SK-N-SH (cell line): ENCODE data around the gene GAS7. TPM values are rescaled to one million over a fixed set of nuclear protein-coding genes. Genes with fewer than 3 reads are reported as not detected.

Experiments
- CTCF ChIA-PET: fragments of 300-600, 350-600 bp; formaldehyde crosslinking; extraction: SDS; loops from one replicate; lab custom pipeline; 2021; lab: Yijun Ruan, JAX
- POLR2A ChIA-PET: fragments of 350-600 bp; sonication (Branson Sonifier 250); formaldehyde crosslinking; extraction: SDS; loops from one replicate; lab custom pipeline; 2020; ENCODE audit warnings: antibody characterized with exemption, inconsistent platforms; lab: Yijun Ruan, JAX
- DNase-seq: peaks from one replicate; pipeline ENCODE4 v3.0.0; 2012
- H2AFZ ChIP-seq: fragments of 200-600 bp; sonication (generic); 2 replicates; pipeline ENCODE4 v1.8.1; 2016; ENCODE audit warnings: antibody characterized with exemption, mild to moderate bottlenecking, low read depth
- H3F3A ChIP-seq: fragments of 200-600 bp; sonication (generic); replicated peaks from 2 replicates; pipeline ENCODE3; 2016; ENCODE audit warnings: antibody characterized with exemption, mild to moderate bottlenecking; ENCODE audit not compliant: insufficient read depth
- H3K27ac ChIP-seq, 2 experiments: fragments of 200-500 bp in 1 of 2; fragments of 200-600 bp in 1 of 2; sonication (Bioruptor generic) in 1 of 2; sonication (generic), shearing (Covaris generic) in 1 of 2; 2 replicates each; pipeline versions ENCODE4 v1.5.1 to v1.6.1; 2014 to 2016; ENCODE audit warnings: low read depth in 2 of 2, inconsistent platforms in 1 of 2, low read length in 1 of 2, mild to moderate bottlenecking in 1 of 2, mixed read lengths in 1 of 2
- H3K27me3 ChIP-seq: fragments of 200-600 bp; sonication (generic), shearing (Covaris generic); 2 replicates; pipeline ENCODE4 v1.6.1; 2016; ENCODE audit warnings: mixed run types; ENCODE audit not compliant: insufficient read depth
- H3K36me3 ChIP-seq, 2 experiments: fragments of 200-500 bp in 1 of 2; fragments of 200-600 bp in 1 of 2; sonication (Bioruptor generic) in 1 of 2; sonication (generic) in 1 of 2; replicated peaks in 1 of 2; 2 replicates each; pipeline versions ENCODE3 to v1.5.1; 2014 to 2016; ENCODE audit warnings: low read length in 1 of 2, mild to moderate bottlenecking in 1 of 2; ENCODE audit not compliant: insufficient read depth in 2 of 2, control insufficient read depth in 1 of 2
- H3K4me1 ChIP-seq, 2 experiments: fragments of 200-500 bp in 1 of 2; fragments of 200-600 bp in 1 of 2; sonication (Bioruptor generic) in 1 of 2; sonication (generic), shearing (Covaris generic) in 1 of 2; 2 replicates each; pipeline versions ENCODE4 v1.5.1 to v1.6.1; 2014 to 2016; ENCODE audit warnings: low read depth in 1 of 2, low read length in 1 of 2, mixed run types in 1 of 2; ENCODE audit not compliant: insufficient read depth in 2 of 2, control insufficient read depth in 1 of 2
- H3K4me2 ChIP-seq: fragments of 200-600 bp; sonication (generic), shearing (Covaris generic); 2 replicates; pipeline ENCODE4 v1.6.1; 2017; ENCODE audit warnings: mixed run types
- H3K4me3 ChIP-seq, 2 experiments: fragments of 200-500 bp in 1 of 2; fragments of 200-600 bp in 1 of 2; sonication (Bioruptor generic) in 1 of 2; sonication (generic), shearing (Covaris generic) in 1 of 2; 2 replicates each; pipeline versions ENCODE4 v1.5.1 to v1.8.1; 2014 to 2016; ENCODE audit warnings: low read depth in 2 of 2, inconsistent platforms in 1 of 2, low read length in 1 of 2, mild to moderate bottlenecking in 1 of 2, mixed read lengths in 1 of 2, moderate library complexity in 1 of 2
- H3K79me2 ChIP-seq: fragments of 200-600 bp; sonication (generic); 2 replicates; pipeline ENCODE4 v1.8.1; 2017; ENCODE audit warnings: mild to moderate bottlenecking; ENCODE audit not compliant: insufficient read depth
- H3K9ac ChIP-seq: fragments of 200-600 bp; sonication (generic); 2 replicates; pipeline ENCODE4 v1.6.1; 2017; ENCODE audit warnings: mixed run types
- H3K9me2 ChIP-seq: fragments of 200-600 bp; sonication (generic); 2 replicates; pipeline ENCODE4 v1.6.1; 2017; ENCODE audit warnings: mixed run types
- H3K9me3 ChIP-seq: fragments of 200-600 bp; sonication (generic); 2 replicates; pipeline ENCODE4 v1.6.1; 2017; ENCODE audit warnings: mixed run types, mild to moderate bottlenecking, moderate library complexity
- H4K20me1 ChIP-seq: fragments of 200-600 bp; sonication (generic); 2 replicates; pipeline ENCODE4 v1.6.1; 2017; ENCODE audit warnings: mild to moderate bottlenecking, mixed run types; ENCODE audit not compliant: insufficient read depth
- CHD2 ChIP-seq: fragments of 150-350 bp; IDR thresholded peaks from 2 replicates; pipeline ENCODE4 v1.6.1; 2018; ENCODE audit warnings: low read length; ENCODE audit not compliant: partially characterized antibody
- ELF1 ChIP-seq: IDR thresholded peaks from 2 replicates; pipeline ENCODE4 v1.4.0; 2012
- FOSL2 ChIP-seq: IDR thresholded peaks from 2 replicates; pipeline ENCODE4 v1.4.0; 2012; ENCODE audit warnings: low read depth, mild to moderate bottlenecking, moderate library complexity, borderline replicate concordance
- GABPA ChIP-seq: IDR thresholded peaks from 2 replicates; pipeline ENCODE4 v1.4.0; 2012; ENCODE audit warnings: low read depth, mild to moderate bottlenecking
- GATA2 ChIP-seq: sonication (generic); formaldehyde crosslinking; IDR thresholded peaks from 2 replicates; pipeline ENCODE4 v1.5.0; 2020; ENCODE audit warnings: mild to moderate bottlenecking, missing genetic modification reagents
- MXI1 ChIP-seq: IDR thresholded peaks from 2 replicates; pipeline ENCODE4 v1.6.1; 2012; ENCODE audit warnings: mild to moderate bottlenecking, low read depth, low read length, improper control_type of control experiment
- NRF1 ChIP-seq: IDR thresholded peaks from 2 replicates; pipeline ENCODE4 v1.6.1; 2012; ENCODE audit warnings: low read depth, mild to moderate bottlenecking, low read length
- POLR2AphosphoS5 ChIP-seq: IDR thresholded peaks from 2 replicates; pipeline ENCODE4 v1.6.1; 2012; ENCODE audit warnings: low read depth, low read length
- REST ChIP-seq: IDR thresholded peaks from 2 replicates; pipeline ENCODE4 v1.6.1; 2012; ENCODE audit warnings: mild to moderate bottlenecking, low read depth, low read length, moderate library complexity
- SIN3A ChIP-seq: IDR thresholded peaks from 2 replicates; pipeline ENCODE4 v1.6.1; 2012; ENCODE audit warnings: low read depth, mild to moderate bottlenecking, low read length, moderate library complexity, borderline replicate concordance
- SMC3 ChIP-seq: IDR thresholded peaks from 2 replicates; pipeline ENCODE4 v1.6.1; 2012; ENCODE audit warnings: low read depth, low read length, improper control_type of control experiment
- USF1 ChIP-seq: IDR thresholded peaks from 2 replicates; pipeline ENCODE4 v1.4.0; 2012; ENCODE audit warnings: low read depth, borderline replicate concordance
- YY1 ChIP-seq: IDR thresholded peaks from 2 replicates; pipeline ENCODE4 v1.4.0; 2012; ENCODE audit warnings: low read depth, mild to moderate bottlenecking
- ZBTB33 ChIP-seq: IDR thresholded peaks from 2 replicates; pipeline ENCODE4 v1.4.0; 2012; ENCODE audit warnings: low read depth, borderline replicate concordance
- WGBS: methylation state at CpG from one replicate; pipeline ENCODE4 v1.1.6; 2017; ENCODE audit warnings: low lambda C conversion rate; 5-methylcytosine and 5-hydroxymethylcytosine counted together
- polyA plus RNA-seq, 3 experiments: library from polyadenylated mRNA; depleted of rRNA; stranded (reverse); fragments of >200 nt; gene quantifications; 2 replicates each; pipeline ENCODE4 v1.2.3, GENCODE V29; 2012
- TF ChIP-seq, protein P1 (sequence below): fragments of 200-600 bp; sonication (generic); IDR thresholded peaks from 2 replicates; pipeline ENCODE4 v1.6.1; 2017; ENCODE audit warnings: antibody characterized with exemption, mild to moderate bottlenecking, moderate library complexity
- TF ChIP-seq, protein P2 (sequence below): fragments of 150-350 bp; IDR thresholded peaks from 2 replicates; pipeline ENCODE4 v1.6.1; 2016; ENCODE audit warnings: mild to moderate bottlenecking, low read depth, low read length
- TF ChIP-seq, protein P3 (sequence below): IDR thresholded peaks from 2 replicates; pipeline ENCODE4; 2012

GAS7 gene
- polyA plus RNA-seq, 1 of the 3 experiments (the other 2 are of a cell fraction) = 0.12 TPM

DNA sequence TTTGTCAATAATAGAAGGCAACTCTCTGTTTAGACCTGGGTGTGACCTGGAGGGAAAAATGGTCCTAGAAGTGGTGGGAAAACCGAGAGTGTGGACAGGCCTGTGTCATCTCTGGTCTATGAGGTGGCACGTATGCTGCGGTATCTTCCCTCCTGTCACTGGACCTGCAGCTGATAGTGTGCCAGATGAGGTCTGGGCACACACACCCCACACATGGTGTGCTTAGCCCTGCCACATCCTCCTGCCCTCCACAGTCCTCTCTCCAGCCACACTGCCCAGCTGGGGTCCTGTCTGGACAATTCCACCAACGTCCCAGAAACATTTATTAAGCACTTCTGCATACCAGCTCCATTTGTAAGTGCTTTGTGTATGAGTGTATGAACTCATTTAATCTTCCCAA is 335.5 kb downstream of the GAS7 start (continued):
- TF ChIP-seq ZBTB33 = no peak
- no peak for TF ChIP-seq SMC3
- TF ChIP-seq SIN3A = no peak
- TF ChIP-seq NRF1 = no peak
- no peak for TF ChIP-seq USF1
- TF ChIP-seq CHD2 = no peak
- no peak for TF ChIP-seq FOSL2
- TF ChIP-seq GATA2 (CRISPR knock-in tag) = no peak
- TF ChIP-seq, all 33 proteins: peak for 0

DNA sequence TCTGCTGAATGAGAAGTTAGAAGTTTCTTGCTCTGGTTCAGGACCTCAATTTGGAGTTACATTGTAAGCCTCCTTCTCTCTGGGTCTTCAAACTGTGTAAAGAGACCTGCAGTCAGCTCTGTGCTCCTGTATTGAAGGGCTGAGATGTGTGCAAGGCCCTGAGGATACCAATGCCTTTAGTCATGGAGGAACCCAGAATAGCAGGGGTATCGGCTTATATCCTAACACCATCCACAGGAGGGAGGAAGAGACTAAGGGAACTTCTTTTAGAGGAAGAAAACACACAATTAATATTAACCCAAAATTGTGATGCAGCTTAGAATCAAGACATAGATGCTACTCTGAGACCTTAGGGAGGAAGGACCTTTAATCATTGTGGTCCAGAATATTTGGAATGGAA is 336.2 kb downstream of the GAS7 start:
- ChIA-PET CTCF (no interaction called here), POLR2A (no interaction called here)
- no peak overlapping the region for H3K27ac ChIP-seq
- no peaks in the 10 kb centered on the region for H3F3A ChIP-seq
- H3K9ac ChIP-seq = no peak overlapping the region
- H4K20me1 ChIP-seq = no peaks in the 10 kb centered on the region
- no peak overlapping the region for H3K4me2 ChIP-seq
- no peaks in the 10 kb centered on the region for H3K36me3 ChIP-seq
- 8% methylated on average over 1 of the region's 1 CpG for WGBS
- no peaks in the 10 kb centered on the region for H3K4me1 ChIP-seq
- no peak for DNase-seq
- no peaks in the 10 kb centered on the region for H3K27me3 ChIP-seq
- no peak overlapping the region for H2AFZ ChIP-seq
- H3K9me3 ChIP-seq = no peaks in the 10 kb centered on the region
- H3K79me2 ChIP-seq = no peaks in the 10 kb centered on the region
- H3K9me2 ChIP-seq = no peaks in the 10 kb centered on the region
- no peak overlapping the region for H3K4me3 ChIP-seq
- TF ChIP-seq MXI1 = no peak
- TF ChIP-seq POLR2AphosphoS5 = no peak
- no peak for TF ChIP-seq ZBTB33
- TF ChIP-seq USF1 = no peak
- no peak for TF ChIP-seq GATA2 (CRISPR knock-in tag)
- TF ChIP-seq YY1 = no peak
- TF ChIP-seq ELF1 = no peak
- TF ChIP-seq, protein P1, sequence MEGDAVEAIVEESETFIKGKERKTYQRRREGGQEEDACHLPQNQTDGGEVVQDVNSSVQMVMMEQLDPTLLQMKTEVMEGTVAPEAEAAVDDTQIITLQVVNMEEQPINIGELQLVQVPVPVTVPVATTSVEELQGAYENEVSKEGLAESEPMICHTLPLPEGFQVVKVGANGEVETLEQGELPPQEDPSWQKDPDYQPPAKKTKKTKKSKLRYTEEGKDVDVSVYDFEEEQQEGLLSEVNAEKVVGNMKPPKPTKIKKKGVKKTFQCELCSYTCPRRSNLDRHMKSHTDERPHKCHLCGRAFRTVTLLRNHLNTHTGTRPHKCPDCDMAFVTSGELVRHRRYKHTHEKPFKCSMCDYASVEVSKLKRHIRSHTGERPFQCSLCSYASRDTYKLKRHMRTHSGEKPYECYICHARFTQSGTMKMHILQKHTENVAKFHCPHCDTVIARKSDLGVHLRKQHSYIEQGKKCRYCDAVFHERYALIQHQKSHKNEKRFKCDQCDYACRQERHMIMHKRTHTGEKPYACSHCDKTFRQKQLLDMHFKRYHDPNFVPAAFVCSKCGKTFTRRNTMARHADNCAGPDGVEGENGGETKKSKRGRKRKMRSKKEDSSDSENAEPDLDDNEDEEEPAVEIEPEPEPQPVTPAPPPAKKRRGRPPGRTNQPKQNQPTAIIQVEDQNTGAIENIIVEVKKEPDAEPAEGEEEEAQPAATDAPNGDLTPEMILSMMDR = no peak
- TF ChIP-seq GABPA = no peak
- TF ChIP-seq, protein P2, sequence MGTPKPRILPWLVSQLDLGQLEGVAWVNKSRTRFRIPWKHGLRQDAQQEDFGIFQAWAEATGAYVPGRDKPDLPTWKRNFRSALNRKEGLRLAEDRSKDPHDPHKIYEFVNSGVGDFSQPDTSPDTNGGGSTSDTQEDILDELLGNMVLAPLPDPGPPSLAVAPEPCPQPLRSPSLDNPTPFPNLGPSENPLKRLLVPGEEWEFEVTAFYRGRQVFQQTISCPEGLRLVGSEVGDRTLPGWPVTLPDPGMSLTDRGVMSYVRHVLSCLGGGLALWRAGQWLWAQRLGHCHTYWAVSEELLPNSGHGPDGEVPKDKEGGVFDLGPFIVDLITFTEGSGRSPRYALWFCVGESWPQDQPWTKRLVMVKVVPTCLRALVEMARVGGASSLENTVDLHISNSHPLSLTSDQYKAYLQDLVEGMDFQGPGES = no peak
- no peak for TF ChIP-seq REST
- TF ChIP-seq, protein P3, sequence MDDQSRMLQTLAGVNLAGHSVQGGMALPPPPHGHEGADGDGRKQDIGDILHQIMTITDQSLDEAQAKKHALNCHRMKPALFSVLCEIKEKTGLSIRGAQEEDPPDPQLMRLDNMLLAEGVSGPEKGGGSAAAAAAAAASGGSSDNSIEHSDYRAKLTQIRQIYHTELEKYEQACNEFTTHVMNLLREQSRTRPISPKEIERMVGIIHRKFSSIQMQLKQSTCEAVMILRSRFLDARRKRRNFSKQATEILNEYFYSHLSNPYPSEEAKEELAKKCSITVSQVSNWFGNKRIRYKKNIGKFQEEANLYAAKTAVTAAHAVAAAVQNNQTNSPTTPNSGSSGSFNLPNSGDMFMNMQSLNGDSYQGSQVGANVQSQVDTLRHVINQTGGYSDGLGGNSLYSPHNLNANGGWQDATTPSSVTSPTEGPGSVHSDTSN = no peak
